Fibroblast of villous mesenchyme (primary cell): ENCODE measurements around the gene RSPH4A. TPM values are rescaled to one million over a fixed set of nuclear protein-coding genes. Genes with fewer than 3 reads are reported as not detected.

ENCODE experiments used
- DNase-seq: peaks from one replicate; pipeline ENCODE4 v3.0.0-alpha.2; 2010; ENCODE audit warnings: low read depth
- H3K4me3 ChIP-seq: 2 replicates; pipeline ENCODE4 v1.5.1; 2011; ENCODE audit warnings: low read depth, mild to moderate bottlenecking, low read length
- total RNA-seq: library from RNA; depleted of rRNA; stranded (reverse); fragments of >200 nt; gene quantifications from 2 replicates; pipeline ENCODE4 v1.2.3, GENCODE V29; 2012
- TF ChIP-seq, protein P1 (sequence below): IDR thresholded peaks from 2 replicates; pipeline ENCODE4 v1.5.1; 2012; ENCODE audit warnings: low read depth, mild to moderate bottlenecking, low read length; ENCODE audit not compliant: insufficient read depth

Gene RSPH4A
- total RNA-seq, 1 donor: under 0.01 TPM

DNA sequence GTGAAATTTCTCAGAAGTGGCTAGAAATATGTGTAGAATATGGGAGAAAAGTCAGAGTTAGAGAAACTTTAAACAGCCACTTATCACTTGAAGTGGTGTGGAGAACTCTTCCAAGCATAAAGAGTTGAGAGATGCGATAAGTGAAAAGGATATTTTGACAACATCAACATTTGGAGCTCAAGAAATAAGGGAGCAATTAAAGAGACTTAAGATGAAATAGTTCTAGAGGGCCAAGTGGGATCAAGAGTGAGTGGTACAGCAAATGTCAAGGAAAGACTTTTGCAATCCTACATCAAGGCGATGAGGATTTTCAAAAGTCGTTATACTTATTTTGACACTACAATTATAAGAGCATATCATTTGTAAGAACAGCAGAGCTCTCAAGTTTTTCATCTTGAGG is 9.6 kb downstream of the RSPH4A start:
- no peak for DNase-seq
- H3K4me3 ChIP-seq: no peak overlapping the region
- TF ChIP-seq, protein P1, sequence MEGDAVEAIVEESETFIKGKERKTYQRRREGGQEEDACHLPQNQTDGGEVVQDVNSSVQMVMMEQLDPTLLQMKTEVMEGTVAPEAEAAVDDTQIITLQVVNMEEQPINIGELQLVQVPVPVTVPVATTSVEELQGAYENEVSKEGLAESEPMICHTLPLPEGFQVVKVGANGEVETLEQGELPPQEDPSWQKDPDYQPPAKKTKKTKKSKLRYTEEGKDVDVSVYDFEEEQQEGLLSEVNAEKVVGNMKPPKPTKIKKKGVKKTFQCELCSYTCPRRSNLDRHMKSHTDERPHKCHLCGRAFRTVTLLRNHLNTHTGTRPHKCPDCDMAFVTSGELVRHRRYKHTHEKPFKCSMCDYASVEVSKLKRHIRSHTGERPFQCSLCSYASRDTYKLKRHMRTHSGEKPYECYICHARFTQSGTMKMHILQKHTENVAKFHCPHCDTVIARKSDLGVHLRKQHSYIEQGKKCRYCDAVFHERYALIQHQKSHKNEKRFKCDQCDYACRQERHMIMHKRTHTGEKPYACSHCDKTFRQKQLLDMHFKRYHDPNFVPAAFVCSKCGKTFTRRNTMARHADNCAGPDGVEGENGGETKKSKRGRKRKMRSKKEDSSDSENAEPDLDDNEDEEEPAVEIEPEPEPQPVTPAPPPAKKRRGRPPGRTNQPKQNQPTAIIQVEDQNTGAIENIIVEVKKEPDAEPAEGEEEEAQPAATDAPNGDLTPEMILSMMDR: no peak

DNA sequence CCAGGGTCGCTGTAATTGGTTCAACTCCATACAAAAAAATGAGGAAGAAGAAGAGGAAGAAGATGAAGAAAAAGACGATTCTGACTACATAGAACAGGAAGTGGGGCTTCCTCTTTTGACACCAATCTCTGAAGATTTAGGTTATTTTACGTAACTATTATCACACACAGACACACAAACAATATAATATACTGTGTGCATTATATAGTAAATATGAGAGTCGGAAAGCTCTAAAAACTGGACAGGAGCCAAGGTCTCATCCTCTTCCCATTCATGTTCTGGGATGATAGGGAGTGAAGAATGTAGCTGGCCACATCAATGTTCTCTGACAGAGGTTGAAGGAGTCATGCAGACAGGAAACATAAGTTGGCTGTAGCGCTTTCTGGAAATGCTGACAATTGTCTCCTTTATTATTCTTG is 13.3 kb downstream of the RSPH4A start:
- no peak overlapping the region for H3K4me3 ChIP-seq
- no peak for DNase-seq
- TF ChIP-seq, protein P1: no peak

DNA sequence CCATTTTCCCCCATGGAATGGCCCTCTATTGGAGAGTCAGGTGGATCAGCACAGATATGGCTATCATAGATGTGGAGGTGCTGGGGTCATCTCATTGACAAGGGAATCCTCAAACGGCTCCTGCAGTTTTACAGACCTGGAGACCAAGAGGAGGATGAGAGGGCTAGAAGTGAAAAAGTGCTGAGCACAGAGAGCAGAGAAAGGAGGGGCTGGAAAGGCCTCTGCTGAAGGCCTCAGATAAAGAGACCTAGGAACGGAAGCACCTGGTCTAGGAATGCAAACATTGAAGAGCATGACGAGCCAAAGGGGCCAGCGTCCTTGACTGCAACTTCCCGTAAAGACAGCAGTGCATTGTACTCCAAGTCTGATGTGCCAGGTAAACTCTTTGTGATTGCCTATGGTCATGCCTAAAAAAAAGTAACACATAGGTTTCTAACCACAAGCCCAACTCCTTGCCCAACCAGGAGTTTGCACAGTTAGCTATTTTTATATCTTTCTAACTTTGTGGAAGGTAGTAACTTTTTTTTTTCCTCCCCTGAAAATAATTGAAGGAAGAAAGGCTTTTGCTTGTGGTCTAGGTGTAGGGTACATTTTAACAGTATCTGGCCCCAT is 15.2 kb downstream of the RSPH4A start:
- no peak for DNase-seq
- H3K4me3 ChIP-seq: no peak overlapping the region

DNA sequence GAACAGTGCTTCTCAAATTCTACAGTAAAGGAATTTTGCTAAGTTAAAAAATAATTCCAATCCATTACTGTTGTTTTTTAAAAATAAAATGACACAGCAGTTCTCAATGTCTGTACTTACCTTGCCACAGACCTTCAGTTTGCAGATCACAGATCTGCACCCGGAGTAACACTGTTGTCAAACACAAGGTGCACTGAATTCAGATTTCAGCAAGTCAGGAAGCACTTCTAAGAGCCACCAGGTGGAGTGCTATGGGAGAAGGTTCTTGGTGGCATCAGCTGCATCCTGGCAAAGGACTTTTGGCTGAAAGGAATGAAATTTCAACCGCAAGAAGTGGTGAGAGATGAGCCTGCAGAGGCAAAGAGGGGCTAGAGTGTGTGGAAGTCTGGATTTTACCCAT is 17.4 kb downstream of the RSPH4A start:
- H3K4me3 ChIP-seq: no peak overlapping the region
- TF ChIP-seq, protein P1: peak; percentile 22
- no peak for DNase-seq

More for the DNA sequence above, 15.2 kb downstream of the RSPH4A start:
- TF ChIP-seq, protein P1: no peak

DNA sequence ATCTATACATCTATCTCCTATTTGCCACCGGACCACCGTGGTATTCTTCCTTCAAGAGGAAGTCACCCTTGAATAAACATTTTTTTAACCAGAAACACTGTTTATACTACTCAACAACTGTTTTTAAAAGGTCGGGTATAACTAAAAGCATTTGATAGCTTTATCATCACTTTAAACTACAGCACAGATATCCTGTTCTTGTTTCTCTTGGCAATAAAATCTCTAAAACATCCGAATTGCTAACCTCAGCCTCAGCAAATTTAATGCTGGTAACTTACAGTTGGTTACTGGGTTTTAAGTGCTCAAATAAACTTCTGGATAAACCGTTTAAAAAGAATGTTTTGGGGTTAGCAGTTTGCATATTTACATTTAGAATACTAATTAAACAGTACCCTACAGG is 31.9 kb downstream of the RSPH4A start:
- H3K4me3 ChIP-seq: no peak overlapping the region
- TF ChIP-seq, protein P1: no peak
- DNase-seq: peak; percentile 57

DNA sequence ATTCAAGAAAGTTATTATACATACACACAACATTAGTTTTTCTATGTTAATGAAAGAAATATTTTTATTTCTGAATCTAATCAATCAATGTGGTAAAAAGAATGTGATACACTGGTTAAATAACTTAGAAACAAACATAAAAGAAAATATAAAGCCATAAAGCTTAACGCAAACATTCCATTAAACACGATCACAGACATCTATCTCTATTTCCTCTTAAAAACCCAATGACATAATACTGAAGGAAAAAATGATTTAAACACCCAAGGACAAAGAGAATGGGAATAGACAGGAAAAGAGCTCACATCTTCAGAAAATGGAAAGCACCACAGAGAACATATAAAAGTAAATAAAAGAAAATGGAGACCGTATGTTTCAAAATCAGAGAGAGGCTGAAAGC is 32.9 kb downstream of the RSPH4A start:
- TF ChIP-seq, protein P1: no peak
- no peak overlapping the region for H3K4me3 ChIP-seq
- no peak for DNase-seq

DNA sequence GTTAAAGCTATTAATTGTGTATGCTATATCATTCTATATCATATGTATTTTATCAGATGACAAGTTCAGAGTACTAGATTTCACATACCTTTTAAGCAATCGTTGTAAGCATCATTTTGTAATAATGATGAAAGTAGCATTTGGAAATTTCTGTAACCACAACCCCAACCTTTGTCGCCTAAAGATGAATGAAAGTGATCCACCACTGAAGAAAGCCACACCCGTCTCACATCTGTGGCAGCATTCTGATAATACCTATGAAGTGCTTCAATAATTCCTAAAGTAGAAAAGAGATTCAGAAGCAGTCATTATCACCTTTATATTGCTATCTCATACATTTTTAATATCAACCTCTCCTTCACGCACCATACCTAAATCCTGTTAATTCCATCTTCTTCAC is 35.6 kb downstream of the RSPH4A start:
- no peak overlapping the region for H3K4me3 ChIP-seq
- no peak for DNase-seq
- TF ChIP-seq, protein P1: no peak
